A549 treated with CORT108297 at 1 μM for 4 hours (cell line): ENCODE measurements around the gene CCDC90B. TPM values are rescaled to one million over a fixed set of nuclear protein-coding genes. Genes with fewer than 3 reads are reported as not detected.

Source experiments
- total RNA-seq: library from RNA; stranded (reverse); fragments of 200-300 nt; extraction: Qiagen RNA extraction; gene quantifications from 5 replicates; pipeline ENCODE4 v1.2.3, GENCODE V29; 2022

Gene CCDC90B, protein sequence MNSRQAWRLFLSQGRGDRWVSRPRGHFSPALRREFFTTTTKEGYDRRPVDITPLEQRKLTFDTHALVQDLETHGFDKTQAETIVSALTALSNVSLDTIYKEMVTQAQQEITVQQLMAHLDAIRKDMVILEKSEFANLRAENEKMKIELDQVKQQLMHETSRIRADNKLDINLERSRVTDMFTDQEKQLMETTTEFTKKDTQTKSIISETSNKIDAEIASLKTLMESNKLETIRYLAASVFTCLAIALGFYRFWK
- 52.5 to 76.0 TPM (median 56.2 TPM) in 5 replicates for total RNA-seq

DNA sequence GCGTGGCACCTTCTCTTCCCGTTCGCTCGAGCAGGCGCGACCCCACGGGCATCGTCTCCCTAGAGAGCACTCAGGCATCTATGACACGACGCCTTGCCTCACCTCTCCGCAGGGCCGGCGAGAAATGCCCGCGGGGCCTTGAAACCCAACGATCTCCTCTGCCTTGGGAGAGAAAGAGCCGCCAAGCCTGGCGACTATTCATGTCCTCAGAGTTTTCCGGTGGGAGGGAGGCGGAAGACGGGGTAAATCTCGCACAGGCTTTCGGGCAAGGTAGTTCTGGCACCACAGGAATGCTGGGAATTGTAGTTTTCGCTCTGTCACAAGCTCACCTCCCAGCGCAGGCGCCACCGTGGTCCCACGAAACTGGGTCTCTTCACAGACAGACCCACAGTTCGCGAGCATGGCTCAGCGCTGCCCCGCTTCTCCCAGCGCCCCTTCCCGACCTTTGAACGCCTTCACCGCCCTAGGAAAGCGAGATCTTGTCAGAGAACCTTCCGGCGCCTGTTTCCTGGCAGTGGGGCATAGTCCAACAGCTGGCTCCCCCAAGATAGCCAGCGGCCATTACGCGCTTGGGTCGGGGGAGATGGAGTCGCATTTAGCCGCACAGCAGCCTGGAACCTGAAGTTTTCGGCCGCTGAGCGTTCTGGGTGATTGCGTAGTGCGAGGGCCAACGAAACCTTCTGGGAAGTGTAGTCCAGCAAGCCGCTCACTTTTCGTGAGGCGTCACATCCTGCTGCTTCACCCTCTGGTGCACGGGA, at the start of gene CCDC90B:
Gene CCDC90B (minus strand): TSS at position 597 of the 758 bp plus-strand sequence. CDS start 395 bp downstream, at position 202.

Other genes starting within 250 kb of the CCDC90B start
- gene RAB30, start 214.5 kb downstream of the CCDC90B start, total RNA-seq, result 5.2 to 7.6 TPM (median 6.7 TPM) in 5 replicates
- gene PCF11, start 129.2 kb downstream of the CCDC90B start, total RNA-seq, result 24.6 to 29.6 TPM (median 27.3 TPM) in 5 replicates
- 7.5 to 9.9 TPM (median 9.1 TPM) in 5 replicates for gene ANKRD42, start 92.7 kb downstream of the CCDC90B start, total RNA-seq